ENCODE data around the gene RBM33. TPM values are rescaled to one million over a fixed set of nuclear protein-coding genes. Genes with fewer than 3 reads are reported as not detected.

RBM33 gene
- total RNA-seq, 1 donor from 2014 or later: 77.0 TPM

DNA sequence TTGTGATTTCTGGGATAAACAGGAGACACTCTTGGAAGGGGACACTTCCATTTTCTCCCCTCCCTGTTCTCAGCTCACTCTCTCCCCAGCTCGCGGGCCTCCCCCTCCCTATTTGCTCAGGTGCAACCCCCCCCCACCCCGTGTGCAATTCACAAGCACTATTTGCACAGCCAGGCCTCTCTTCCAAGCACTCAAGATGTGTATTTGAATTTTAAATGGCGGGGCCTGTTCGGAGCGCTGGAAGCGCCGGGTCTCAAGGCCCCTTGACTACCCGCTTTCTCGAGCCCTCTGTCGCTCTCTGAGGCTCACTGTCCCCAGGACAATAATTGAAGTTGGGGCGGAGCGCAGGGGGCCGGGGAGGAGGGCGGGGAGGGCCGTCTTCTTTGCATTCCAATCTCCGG lies 160.0 kb downstream of the RBM33 start:
- intact Hi-C loops (cut with micrococcal nuclease): loop anchor here (10.0 kb wide), 2 partner anchors 840 to 950 kb away; partner anchors contain the start of gene RNF32

GRCh38 chr7:155804897-155805825 lies 160.7 kb downstream of the RBM33 start:
- intact Hi-C loops (cut with micrococcal nuclease): loop anchor here (5.0 to 10.0 kb wide), 6 partner anchors 298 to 1887 kb away; partner anchors contain the start of genes LMBR1 and RNF32

DNA sequence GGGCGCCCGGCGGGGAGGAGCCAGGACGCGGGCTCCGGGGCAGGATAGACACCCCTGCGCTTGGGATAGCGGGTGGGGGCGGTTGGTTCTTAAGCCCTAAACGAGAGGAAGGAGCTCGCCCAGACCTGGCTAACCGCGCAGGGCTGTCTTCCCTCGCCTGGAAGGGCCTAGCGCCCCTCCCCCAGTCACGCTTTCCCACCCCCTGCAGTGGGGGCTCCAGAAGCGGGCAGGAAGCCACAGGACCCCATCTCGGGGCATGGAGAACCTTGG lies 161.3 kb downstream of the RBM33 start:
- intact Hi-C loops (cut with micrococcal nuclease): loop anchor here (5.0 to 10.0 kb wide), 6 partner anchors 298 to 1887 kb away; partner anchors contain the start of genes LMBR1 and RNF32

- intact Hi-C loops (cut with micrococcal nuclease): loop anchor here (5.0 to 10.0 kb wide), 6 partner anchors 299 to 1886 kb away; partner anchors contain the start of genes LMBR1 and RNF32
Measured at GRCh38 chr7:155806096-155806871, 161.8 kb downstream of the RBM33 start.

GRCh38 chr7:155807065-155807671 lies 162.7 kb downstream of the RBM33 start:
- intact Hi-C loops (cut with micrococcal nuclease): loop anchor here (5.0 to 10.0 kb wide), 6 partner anchors 300 to 1885 kb away; partner anchors contain the start of genes LMBR1 and RNF32

GRCh38 chr7:155807789-155808548 lies 163.5 kb downstream of the RBM33 start:
- intact Hi-C loops (cut with micrococcal nuclease): loop anchor here (5.0 to 10.0 kb wide), 6 partner anchors 301 to 1884 kb away; partner anchors contain the start of genes LMBR1 and RNF32

GRCh38 chr7:155808549-155809331 lies 164.3 kb downstream of the RBM33 start:
- intact Hi-C loops (cut with micrococcal nuclease): loop anchor here (5.0 to 10.0 kb wide), 6 partner anchors 301 to 1884 kb away; partner anchors contain the start of genes LMBR1 and RNF32

- intact Hi-C loops (cut with micrococcal nuclease): loop anchor here (5.0 to 10.0 kb wide), 6 partner anchors 302 to 1883 kb away; partner anchors contain the start of genes LMBR1 and RNF32
Measured at GRCh38 chr7:155809332-155809946, 165.0 kb downstream of the RBM33 start.

GRCh38 chr7:155809947-155810769 lies 165.7 kb downstream of the RBM33 start:
- intact Hi-C loops (cut with micrococcal nuclease): loop anchor here (5.0 to 10.0 kb wide), 7 partner anchors 303 to 1882 kb away; partner anchors contain the start of genes LMBR1 and RNF32

GRCh38 chr7:155810770-155811559 lies 166.5 kb downstream of the RBM33 start:
- intact Hi-C loops (cut with micrococcal nuclease): loop anchor here (5.0 kb wide), 1 partner anchor 1006 kb away; no protein-coding TSS in a partner anchor

GRCh38 chr7:155811560-155811894 lies 167.1 kb downstream of the RBM33 start:
- intact Hi-C loops (cut with micrococcal nuclease): loop anchor here (5.0 kb wide), 1 partner anchor 1006 kb away; no protein-coding TSS in a partner anchor

GRCh38 chr7:155811895-155812761 lies 167.7 kb downstream of the RBM33 start, which contains the start of gene SHH:
Gene SHH (minus strand): TSS chr7:155812463. CDS start chr7:155812122, 341 bp downstream.
- intact Hi-C loops (cut with micrococcal nuclease): loop anchor here (2.0 to 5.0 kb wide), 2 partner anchors 351 to 1005 kb away; no protein-coding TSS in a partner anchor

DNA sequence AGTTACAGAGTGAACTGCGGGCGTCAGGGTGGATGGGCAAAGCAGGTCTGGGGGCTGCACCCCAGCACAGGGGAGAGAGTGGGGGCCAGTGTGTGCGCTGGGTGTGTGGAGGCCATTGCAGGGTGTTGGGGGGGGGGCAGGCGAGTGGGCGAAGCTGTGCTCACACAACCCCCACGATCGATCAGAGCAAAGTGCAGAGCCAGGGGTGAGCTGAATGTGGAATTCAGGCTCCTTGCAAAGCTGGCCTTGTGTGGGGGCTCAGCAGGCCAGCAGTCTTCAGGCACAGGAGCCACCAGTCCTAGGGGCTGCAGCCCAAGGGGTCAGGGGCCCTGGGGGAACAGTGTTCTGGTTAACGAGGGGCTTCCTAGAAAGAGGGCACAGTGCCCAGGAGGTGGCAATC lies 168.7 kb downstream of the RBM33 start:
- intact Hi-C loops (cut with micrococcal nuclease): loop anchor here (2.0 to 5.0 kb wide), 2 partner anchors 352 to 1004 kb away; no protein-coding TSS in a partner anchor

DNA sequence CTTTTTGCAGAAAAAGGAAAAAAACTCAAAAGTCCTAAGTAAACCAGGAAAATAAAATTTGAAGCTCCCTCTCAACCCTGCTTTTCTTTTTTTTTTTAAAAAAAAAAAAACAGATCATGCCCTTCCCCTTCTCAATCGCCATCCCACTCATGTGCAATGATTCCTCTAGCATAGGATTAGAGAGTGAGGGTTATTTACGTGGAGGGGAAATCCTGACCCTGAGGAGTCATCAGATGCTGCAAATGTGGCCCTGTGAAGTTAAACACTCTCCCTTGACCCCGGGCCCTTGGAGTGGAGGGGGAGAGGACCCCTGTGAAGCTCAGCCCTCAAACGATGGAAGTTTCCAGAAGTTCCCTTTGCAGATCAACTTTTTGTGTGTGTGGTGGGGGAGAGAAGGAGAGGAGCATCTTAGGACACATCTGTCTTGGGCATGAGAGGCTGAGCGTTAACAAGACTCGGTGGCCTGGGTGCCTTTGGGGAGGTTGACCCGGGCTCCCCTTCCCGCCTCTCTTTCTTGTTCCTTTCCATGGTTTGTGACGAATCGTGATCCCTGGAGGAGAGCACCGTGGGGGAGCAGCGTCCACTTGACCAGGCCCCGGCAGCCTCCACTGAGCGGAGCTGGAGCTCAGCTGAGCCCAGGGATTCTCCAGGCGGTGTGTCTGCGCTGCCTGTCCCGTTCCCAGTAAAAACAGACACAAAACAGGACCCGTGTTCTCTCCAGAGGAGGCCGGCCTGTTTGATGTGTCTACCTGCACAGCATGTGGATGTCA lies 169.3 kb downstream of the RBM33 start:
- intact Hi-C loops (cut with micrococcal nuclease): loop anchor here (2.0 to 5.0 kb wide), 2 partner anchors 353 to 1004 kb away; no protein-coding TSS in a partner anchor

Measured in T-helper 2 cell treated with Interferon-gamma antibody and Interleukin-4, amounts not matched to agents 100 ng/mL and 5 ng/mL, for 36 hours (primary cell).